HepG2 (cell line): ENCODE data around the gene GIPC2. TPM values are rescaled to one million over a fixed set of nuclear protein-coding genes. Genes with fewer than 3 reads are reported as not detected.

Experiments
- AGO2 ChIP-seq: fragments of 200-400 bp; formaldehyde crosslinking; optimal IDR thresholded peaks from 2 replicates; pipeline ENCODE3; 2017; ENCODE audit warnings: mild to moderate bottlenecking, low read depth, low read length, moderate library complexity
- CBX5 ChIP-seq: sonication (generic); formaldehyde crosslinking; IDR thresholded peaks from 2 replicates; pipeline ENCODE4 v1.4.0; 2020; ENCODE audit warnings: missing genetic modification reagents, borderline replicate concordance
- E2F5 ChIP-seq: sonication (generic); formaldehyde crosslinking; conservative IDR thresholded peaks from 2 replicates; pipeline ENCODE4 v1.4.0; 2020; ENCODE audit warnings: missing genetic modification reagents
- FOXC1 ChIP-seq: sonication (generic); formaldehyde crosslinking; IDR thresholded peaks from 2 replicates; pipeline ENCODE4 v1.8.0; 2022; ENCODE audit warnings: mild to moderate bottlenecking, missing genetic modification reagents, borderline replicate concordance
- HDAC2 ChIP-seq: sonication (generic); formaldehyde crosslinking; IDR thresholded peaks from 2 replicates; pipeline ENCODE4 v1.4.0; 2020; ENCODE audit warnings: missing genetic modification reagents
- HDAC6 ChIP-seq: fragments of 200-600 bp; sonication (generic); IDR thresholded peaks from 2 replicates; pipeline ENCODE4 v1.7.0; 2017; ENCODE audit warnings: mild to moderate bottlenecking, antibody characterized with exemption, low read length, low read depth
- HMG20A ChIP-seq: IDR thresholded peaks from 2 replicates; pipeline ENCODE4 v1.6.1; 2016; ENCODE audit warnings: borderline replicate concordance
- HNRNPL ChIP-seq: fragments of 200-400 bp; formaldehyde crosslinking; IDR thresholded peaks from 2 replicates; pipeline ENCODE4 v1.6.1; 2017; ENCODE audit warnings: mild to moderate bottlenecking, low read depth, low read length
- IKZF1 ChIP-seq: fragments of 450-650 bp; IDR thresholded peaks from 2 replicates; pipeline ENCODE4 v1.7.1; 2016
- KAT2B ChIP-seq: fragments of 150-350 bp; IDR thresholded peaks from 2 replicates; pipeline ENCODE4 v1.6.1; 2014; ENCODE audit warnings: low read depth, low read length, borderline replicate concordance
- KLF11 ChIP-seq: IDR thresholded peaks from 2 replicates; pipeline ENCODE4 v1.6.1; 2016; ENCODE audit warnings: missing compliant biosample characterization
- MEF2D ChIP-seq: sonication (generic); formaldehyde crosslinking; IDR thresholded peaks from 2 replicates; pipeline ENCODE4 v1.5.1; 2020; ENCODE audit warnings: mild to moderate bottlenecking, missing genetic modification reagents
- MEIS2 ChIP-seq: sonication (generic); formaldehyde crosslinking; IDR thresholded peaks from 2 replicates; pipeline ENCODE4 v1.9.0; 2021; ENCODE audit warnings: mild to moderate bottlenecking, missing genetic modification reagents
- PITX1 ChIP-seq: sonication (generic); formaldehyde crosslinking; IDR thresholded peaks from 2 replicates; pipeline ENCODE4 v1.5.1; 2020; ENCODE audit warnings: mild to moderate bottlenecking, missing genetic modification reagents
- RBAK ChIP-seq: sonication (generic); formaldehyde crosslinking; IDR thresholded peaks from 2 replicates; pipeline ENCODE4 v1.5.1; 2020; ENCODE audit warnings: mild to moderate bottlenecking, missing genetic modification reagents
- RBM22 ChIP-seq: fragments of 200-400 bp; formaldehyde crosslinking; optimal IDR thresholded peaks from 2 replicates; pipeline ENCODE3; 2017; ENCODE audit warnings: mild to moderate bottlenecking, low read length, moderate library complexity
- SP4 ChIP-seq: sonication (generic); formaldehyde crosslinking; IDR thresholded peaks from 2 replicates; pipeline ENCODE4 v1.8.1; 2023; ENCODE audit warnings: mild to moderate bottlenecking, missing genetic modification reagents
- SPEN ChIP-seq: sonication (generic); formaldehyde crosslinking; IDR thresholded peaks from 2 replicates; pipeline ENCODE4 v1.5.1; 2020; ENCODE audit warnings: low read depth, mild to moderate bottlenecking, missing genetic modification reagents
- THAP9 ChIP-seq: sonication (generic); formaldehyde crosslinking; IDR thresholded peaks from 2 replicates; pipeline ENCODE4; 2020; ENCODE audit warnings: missing genetic modification reagents, mild to moderate bottlenecking, borderline replicate concordance
- THYN1 ChIP-seq: sonication (generic); formaldehyde crosslinking; IDR thresholded peaks from 2 replicates; pipeline ENCODE4 v1.8.1; 2023; ENCODE audit warnings: low read depth, mild to moderate bottlenecking, moderate library complexity, missing genetic modification reagents, borderline replicate concordance
- YEATS2 ChIP-seq: sonication (generic); formaldehyde crosslinking; IDR thresholded peaks from 2 replicates; pipeline ENCODE4 v1.4.0; 2020; ENCODE audit warnings: missing genetic modification reagents, borderline replicate concordance
- ZBTB1 ChIP-seq: sonication (generic); formaldehyde crosslinking; IDR thresholded peaks from 2 replicates; pipeline ENCODE4 v1.4.0; 2020; ENCODE audit warnings: missing genetic modification reagents, borderline replicate concordance
- ZFP36 ChIP-seq: fragments of 150-350 bp; IDR thresholded peaks from 2 replicates; pipeline ENCODE4 v1.6.1; 2018; ENCODE audit warnings: borderline replicate concordance, low read length, low read depth; ENCODE audit not compliant: partially characterized antibody
- ZNF121 ChIP-seq: sonication (generic); formaldehyde crosslinking; IDR thresholded peaks from 2 replicates; pipeline ENCODE4 v1.5.0; 2020; ENCODE audit warnings: mild to moderate bottlenecking, missing genetic modification reagents
- ZNF143 ChIP-seq: sonication (generic); formaldehyde crosslinking; IDR thresholded peaks from 2 replicates; pipeline ENCODE4 v1.4.0; 2020; ENCODE audit warnings: missing genetic modification reagents
- ZNF616 ChIP-seq: sonication (generic); formaldehyde crosslinking; IDR thresholded peaks from 2 replicates; pipeline ENCODE4 v1.5.0; 2020; ENCODE audit warnings: low read depth, mild to moderate bottlenecking, missing genetic modification reagents
- ZNF879 ChIP-seq: sonication (generic); formaldehyde crosslinking; IDR thresholded peaks from 2 replicates; pipeline ENCODE4 v1.8.1; 2023; ENCODE audit warnings: missing genetic modification reagents
- ZSCAN31 ChIP-seq: sonication (generic); formaldehyde crosslinking; IDR thresholded peaks from 2 replicates; pipeline ENCODE4 v1.5.0; 2020; ENCODE audit warnings: low read depth, mild to moderate bottlenecking, missing genetic modification reagents
- ZSCAN9 ChIP-seq: IDR thresholded peaks from 2 replicates; pipeline ENCODE4 v1.6.1; 2016; ENCODE audit warnings: borderline replicate concordance
- polyA plus RNA-seq, 8 experiments: library from polyadenylated mRNA; depleted of rRNA in 3 of 8; stranded (reverse) in 7 of 8; unstranded in 1 of 8; fragments of >200 nt; fragmentation: Illumina TruSeq in 4 of 8; extraction: Trizol in 4 of 8; gene quantifications; 2 replicates each; pipeline versions ENCODE4 v1.2.1 to v1.2.3, GENCODE V29; 2011 to 2016; ENCODE audit warnings: low read depth in 4 of 8, missing spikeins in 1 of 8, mixed read lengths in 1 of 8; ENCODE audit not compliant: insufficient read depth in 1 of 8
- total RNA-seq, 5 experiments: library from RNA; depleted of rRNA; stranded (reverse); fragments of >200 nt; fragmentation: Illumina TruSeq; extraction: Trizol; gene quantifications; 2 replicates each; pipeline ENCODE4 v1.2.3, GENCODE V29; 2016; ENCODE audit warnings: low read depth in 1 of 5

Gene GIPC2
- total and polyA plus RNA-seq, 2 of the 13 experiments (the other 11 are each of a cell fraction or from before 2014, with no cell fraction given) = 6.1 to 21.6 TPM

- TF ChIP-seq SPEN (CRISPR knock-in tag) = peak; percentile 72
- no peak for TF ChIP-seq ZFP36
- TF ChIP-seq IKZF1 = no peak
- TF ChIP-seq YEATS2 (CRISPR knock-in tag) = 0 out of 2 replicates have a peak, but pooled peaks have one; percentile 21
- no peak for TF ChIP-seq RBAK (CRISPR knock-in tag)
- no peak for TF ChIP-seq CBX5 (CRISPR knock-in tag)
- TF ChIP-seq HDAC6 = no peak
- TF ChIP-seq ZSCAN31 = no peak
- TF ChIP-seq MEIS2 (CRISPR knock-in tag) = 0 out of 2 replicates have a peak, but pooled peaks have one; percentile 28
- TF ChIP-seq KLF11 (CRISPR knock-in tag) = no peak
- peak; percentile 70; the same call in 1 of the 2 replicates for TF ChIP-seq HDAC2 (CRISPR knock-in tag)
- TF ChIP-seq HNRNPL = no peak
- peak; percentile 34; the same call in 1 of the 2 replicates for TF ChIP-seq HMG20A (CRISPR knock-in tag)
- TF ChIP-seq THAP9 (CRISPR knock-in tag) = peak; percentile 50; the same call in 1 of the 2 replicates
- no peak for TF ChIP-seq KAT2B
- no peak for TF ChIP-seq THYN1
- no peak for TF ChIP-seq ZBTB1 (CRISPR knock-in tag)
- TF ChIP-seq FOXC1 (CRISPR knock-in tag) = peak; percentile 54; the same call in 1 of the 2 replicates
- TF ChIP-seq MEF2D (CRISPR knock-in tag) = no peak
- peak; percentile 8; the same call in 1 of the 2 replicates for TF ChIP-seq ZNF616
- no peak for TF ChIP-seq E2F5 (CRISPR knock-in tag)
- TF ChIP-seq ZNF121 = no peak
- no peak; the same call in 1 of the 2 replicates for TF ChIP-seq PITX1 (CRISPR knock-in tag)
- TF ChIP-seq AGO2 = peak; percentile 57
- peak; percentile 58; the same call in 1 of the 2 replicates for TF ChIP-seq SP4 (CRISPR knock-in tag)
- no peak for TF ChIP-seq RBM22
- no peak for TF ChIP-seq ZNF143 (CRISPR knock-in tag)
- TF ChIP-seq ZSCAN9 (CRISPR knock-in tag) = no peak
- no peak for TF ChIP-seq ZNF879
These were observed at the start of gene GIPC2 (continued) for GRCh38 chr1:78045926-78046778.
